Mesenchymal stem cell (in vitro differentiated cells and primary cell): ENCODE results near the gene SEPTIN11.

Experiments used
- DNase-seq: peaks from one replicate; pipeline ENCODE4 v3.0.0-alpha.2; 2013
- H2AFZ ChIP-seq: one replicate; pipeline ENCODE4 v1.6.1; 2013; ENCODE audit warnings: low read depth, mild to moderate bottlenecking, control low read depth, inconsistent platforms, low read length, moderate library complexity
- H2AK5ac ChIP-seq: 2 replicates; pipeline ENCODE4 v1.6.1; 2013; ENCODE audit warnings: low read length, moderate library complexity, mild to moderate bottlenecking, inconsistent platforms; ENCODE audit not compliant: severe bottlenecking
- H2BK120ac ChIP-seq: one replicate; pipeline ENCODE4 v1.6.1; 2013; ENCODE audit warnings: low read depth, mild to moderate bottlenecking, inconsistent platforms, low read length, moderate library complexity
- H2BK12ac ChIP-seq, 2 experiments: one replicate each; pipeline ENCODE4 v1.6.1; 2013; ENCODE audit warnings: inconsistent platforms in 2 of 2, low read length in 2 of 2, mild to moderate bottlenecking in 2 of 2, moderate library complexity in 2 of 2, control low read depth in 1 of 2
- H2BK15ac ChIP-seq: one replicate; pipeline ENCODE4 v1.6.1; 2013; ENCODE audit warnings: mild to moderate bottlenecking, low read depth, inconsistent platforms; ENCODE audit not compliant: poor library complexity, severe bottlenecking
- H2BK5ac ChIP-seq: 2 replicates; pipeline ENCODE4 v1.6.1; 2013; ENCODE audit warnings: low read depth, mild to moderate bottlenecking, low read length, control low read depth, inconsistent platforms; ENCODE audit not compliant: poor library complexity, severe bottlenecking
- H3K14ac ChIP-seq, 2 experiments: one replicate each; pipeline ENCODE4 v1.6.1; 2013; ENCODE audit warnings: inconsistent platforms in 2 of 2, low read length in 2 of 2, control low read depth in 1 of 2, mild to moderate bottlenecking in 1 of 2, moderate library complexity in 1 of 2
- H3K18ac ChIP-seq, 2 experiments: one replicate each; pipeline ENCODE4 v1.6.1; 2013; ENCODE audit warnings: inconsistent platforms in 2 of 2, low read length in 2 of 2, control low read depth in 1 of 2, low read depth in 1 of 2, mild to moderate bottlenecking in 1 of 2
- H3K23ac ChIP-seq, 2 experiments: one replicate each; pipeline ENCODE4 v1.6.1; 2013; ENCODE audit warnings: inconsistent platforms in 2 of 2, low read length in 2 of 2, mild to moderate bottlenecking in 2 of 2, moderate library complexity in 2 of 2, control low read depth in 1 of 2
- H3K27ac ChIP-seq: 2 replicates; pipeline ENCODE4 v1.5.1; 2013; ENCODE audit warnings: mild to moderate bottlenecking, moderate library complexity, low read length, control low read depth, inconsistent platforms; ENCODE audit not compliant: poor library complexity, severe bottlenecking
- H3K27me3 ChIP-seq, 2 experiments: 2 replicates each; pipeline versions ENCODE4 v1.6.1 to v1.7.0; 2013; ENCODE audit warnings: low read length in 2 of 2, mild to moderate bottlenecking in 2 of 2, moderate library complexity in 2 of 2, control low read depth in 1 of 2, inconsistent platforms in 1 of 2; ENCODE audit not compliant: control insufficient read depth in 1 of 2, insufficient read depth in 1 of 2
- H3K36me3 ChIP-seq, 2 experiments: 2 replicates each; pipeline versions ENCODE4 v1.6.1 to v1.7.0; 2013; ENCODE audit warnings: low read length in 2 of 2, control low read depth in 1 of 2, inconsistent platforms in 1 of 2, low read depth in 1 of 2, mild to moderate bottlenecking in 1 of 2; ENCODE audit not compliant: insufficient read depth in 2 of 2, control insufficient read depth in 1 of 2
- H3K4ac ChIP-seq, 2 experiments: one replicate each; pipeline ENCODE4 v1.6.1; 2013; ENCODE audit warnings: inconsistent platforms in 2 of 2, low read length in 2 of 2, mild to moderate bottlenecking in 2 of 2, moderate library complexity in 2 of 2, control low read depth in 1 of 2, low read depth in 1 of 2
- H3K4me1 ChIP-seq: 2 replicates; pipeline ENCODE4 v1.6.1; 2013; ENCODE audit warnings: low read depth, low read length, control low read depth; ENCODE audit not compliant: control insufficient read depth, insufficient read depth
- H3K4me2 ChIP-seq: 2 replicates; pipeline ENCODE4 v1.6.1; 2013; ENCODE audit warnings: low read length, mild to moderate bottlenecking, inconsistent platforms; ENCODE audit not compliant: poor library complexity, severe bottlenecking
- H3K4me3 ChIP-seq, 2 experiments: 2 replicates each; pipeline versions ENCODE4 v1.5.1 to v1.7.0; 2013; ENCODE audit warnings: low read length in 2 of 2, mild to moderate bottlenecking in 2 of 2, control low read depth in 1 of 2, low read depth in 1 of 2; ENCODE audit not compliant: insufficient read depth in 1 of 2
- H3K79me1 ChIP-seq: replicated peaks from 2 replicates; pipeline ENCODE4 v1.6.1; 2013; ENCODE audit warnings: mild to moderate bottlenecking, control low read depth, low read length, inconsistent platforms; ENCODE audit not compliant: poor library complexity, severe bottlenecking
- H3K9ac ChIP-seq: 2 replicates; pipeline ENCODE4 v1.7.0; 2013; ENCODE audit warnings: mild to moderate bottlenecking, low read length, moderate library complexity
- H3K9me3 ChIP-seq: 2 replicates; pipeline ENCODE4 v1.7.0; 2013; ENCODE audit warnings: mild to moderate bottlenecking, low read length; ENCODE audit not compliant: control insufficient read depth
- H4K8ac ChIP-seq: one replicate; pipeline ENCODE4 v1.6.1; 2013; ENCODE audit warnings: inconsistent platforms, mild to moderate bottlenecking, low read length, moderate library complexity
- H4K91ac ChIP-seq: one replicate; pipeline ENCODE4 v1.6.1; 2013; ENCODE audit warnings: mild to moderate bottlenecking, low read length, inconsistent platforms
- WGBS: methylation state at CpG from one replicate; pipeline ENCODE4 v1.1.7; 2013; ENCODE audit warnings: mixed read lengths; 5-methylcytosine and 5-hydroxymethylcytosine counted together

Gene SEPTIN11

GRCh38 chr4:76984788-76985211 is 35.2 kb downstream of the SEPTIN11 start:
- Histone ChIP-seq H3K9ac (peak overlapping the region; percentile 74), H3K36me3 (peaks cover 3 to 4% of the 10 kb centered on the region in 2 experiments), H3K4ac (no peak overlapping the region), H3K14ac (no peak overlapping the region), H3K4me3 (peak overlapping the region in 1 of 2 experiments; percentile 46), H2BK120ac (no peak overlapping the region), H3K79me1 (no peaks in the 10 kb centered on the region), H2AK5ac (no peak overlapping the region), H3K23ac (no peak overlapping the region), H3K4me1 (peaks cover 17% of the 10 kb centered on the region), H2BK15ac (no peak overlapping the region), H3K4me2 (peak overlapping the region; percentile 10), H2BK12ac (no peak overlapping the region), H2AFZ (no peak overlapping the region), H3K18ac (peak overlapping the region in 1 of 2 experiments; percentile 2), H4K8ac (no peak overlapping the region), H3K27me3 (no peaks in the 10 kb centered on the region), H2BK5ac (no peak overlapping the region), H4K91ac (no peak overlapping the region), H3K27ac (peak overlapping the region; percentile 96), H3K9me3 (no peaks in the 10 kb centered on the region)
- DNase-seq: peak; percentile 99
- 0% methylated on average over 7 of the region's 7 CpGs for WGBS

- no peak overlapping the region for H3K14ac ChIP-seq
- H2BK120ac ChIP-seq: no peak overlapping the region
- H3K4me3 ChIP-seq: peak overlapping the region in 1 of 2 experiments; percentile 67
- no peak overlapping the region for H2AK5ac ChIP-seq
- no peak overlapping the region for H3K23ac ChIP-seq
- H2BK15ac ChIP-seq: peak overlapping the region; percentile 44
- H3K27me3 ChIP-seq: no peaks in the 10 kb centered on the region
- H3K4ac ChIP-seq: no peak overlapping the region
- peak; percentile 97 for DNase-seq
- 8% methylated on average over 4 of the region's 5 CpGs for WGBS
- H4K91ac ChIP-seq: no peak overlapping the region
- H2BK5ac ChIP-seq: no peak overlapping the region
- H3K27ac ChIP-seq: peak overlapping the region; percentile 96
- H3K9ac ChIP-seq: peak overlapping the region; percentile 82
- H2AFZ ChIP-seq: no peak overlapping the region
- peak overlapping the region; percentile 13 for H4K8ac ChIP-seq
- no peak overlapping the region for H3K18ac ChIP-seq
- H2BK12ac ChIP-seq: no peak overlapping the region
- H3K4me1 ChIP-seq: peaks cover 21% of the 10 kb centered on the region
- H3K4me2 ChIP-seq: peak overlapping the region; percentile 20
- H3K9me3 ChIP-seq: no peaks in the 10 kb centered on the region
- H3K79me1 ChIP-seq: no peaks in the 10 kb centered on the region
- H3K36me3 ChIP-seq: peaks cover 0 to 6% of the 10 kb centered on the region in 2 experiments
Observed at GRCh38 chr4:76987153-76987591, 37.6 kb downstream of the SEPTIN11 start.

GRCh38 chr4:76987685-76988084 is 38.1 kb downstream of the SEPTIN11 start:
- no peak overlapping the region for H4K91ac ChIP-seq
- no peak for DNase-seq
- H2BK15ac ChIP-seq: no peak overlapping the region
- H3K9ac ChIP-seq: peak overlapping the region; percentile 82
- H3K36me3 ChIP-seq: peaks cover 0 to 6% of the 10 kb centered on the region in 2 experiments
- 19% methylated on average over 2 of the region's 4 CpGs for WGBS
- no peak overlapping the region for H2BK120ac ChIP-seq
- H3K4me3 ChIP-seq: peak overlapping the region in 1 of 2 experiments; percentile 67
- H3K23ac ChIP-seq: no peak overlapping the region
- peaks cover 21% of the 10 kb centered on the region for H3K4me1 ChIP-seq
- H2AK5ac ChIP-seq: peak overlapping the region; percentile 80
- H3K14ac ChIP-seq: no peak overlapping the region
- H2AFZ ChIP-seq: no peak overlapping the region
- H2BK12ac ChIP-seq: no peak overlapping the region
- H3K27me3 ChIP-seq: no peaks in the 10 kb centered on the region
- no peaks in the 10 kb centered on the region for H3K9me3 ChIP-seq
- no peak overlapping the region for H4K8ac ChIP-seq
- H3K4me2 ChIP-seq: peak overlapping the region; percentile 45
- no peak overlapping the region for H3K18ac ChIP-seq
- peak overlapping the region in 1 of 2 experiments; percentile 40 for H3K4ac ChIP-seq
- H3K79me1 ChIP-seq: no peaks in the 10 kb centered on the region
- H2BK5ac ChIP-seq: peak overlapping the region; percentile 76
- peak overlapping the region; percentile 96 for H3K27ac ChIP-seq

- no peak overlapping the region for H2BK15ac ChIP-seq
- H4K8ac ChIP-seq: no peak overlapping the region
- H4K91ac ChIP-seq: no peak overlapping the region
- H3K27ac ChIP-seq: peak overlapping the region; percentile 71
- no peak overlapping the region for H3K23ac ChIP-seq
- no peak overlapping the region for H3K4me2 ChIP-seq
- H2BK5ac ChIP-seq: no peak overlapping the region
- no peaks in the 10 kb centered on the region for H3K79me1 ChIP-seq
- H3K27me3 ChIP-seq: no peaks in the 10 kb centered on the region
- DNase-seq: no peak
- no peak overlapping the region for H2AFZ ChIP-seq
- no peak overlapping the region for H3K4ac ChIP-seq
- H3K14ac ChIP-seq: no peak overlapping the region
- no peak overlapping the region for H3K4me3 ChIP-seq
- no peak overlapping the region for H3K18ac ChIP-seq
- H2AK5ac ChIP-seq: peak overlapping the region; percentile 83
- H2BK12ac ChIP-seq: peak overlapping the region in 1 of 2 experiments; percentile 46
- 99% methylated on average over 8 of the region's 13 CpGs for WGBS
- H3K36me3 ChIP-seq: peaks cover 0 to 2% of the 10 kb centered on the region in 2 experiments
- no peak overlapping the region for H2BK120ac ChIP-seq
- H3K4me1 ChIP-seq: peaks cover 16% of the 10 kb centered on the region
- H3K9ac ChIP-seq: no peak overlapping the region
- H3K9me3 ChIP-seq: no peaks in the 10 kb centered on the region
Observed at GRCh38 chr4:76989391-76990061, 40.0 kb downstream of the SEPTIN11 start.
